GM12892 (cell line): Measurements from ENCODE around the gene TRMT44.

Source experiments
- POLR2A ChIP-seq: IDR thresholded peaks from 2 replicates; pipeline ENCODE4 v1.6.1; 2011; ENCODE audit warnings: low read depth, low read length, control low read depth
- POLR2AphosphoS5 ChIP-seq: IDR thresholded peaks from 2 replicates; pipeline ENCODE4 v1.6.1; 2011; ENCODE audit warnings: low read depth, low read length, control low read depth

DNA sequence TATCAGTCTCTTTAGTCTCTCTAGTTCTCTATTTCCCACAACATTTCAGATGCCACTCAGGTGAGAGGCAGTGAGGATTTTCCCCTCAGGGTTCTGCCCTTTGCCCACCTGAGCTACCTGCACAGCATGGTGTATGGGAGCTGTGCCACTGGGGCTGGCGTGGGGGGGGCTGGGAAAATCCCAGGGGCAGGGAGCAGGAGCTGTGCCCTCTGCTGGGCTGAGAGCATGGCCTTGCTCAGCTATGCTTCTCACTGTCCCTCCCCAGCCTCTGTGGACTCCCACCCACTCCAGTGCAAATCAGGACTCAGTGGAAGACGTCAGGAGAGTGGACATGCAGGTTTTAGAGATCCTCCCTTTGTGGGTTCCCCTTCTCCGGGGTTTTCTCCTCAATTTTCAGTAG, 57.2 kb downstream of the TRMT44 start:
- no peak for TF ChIP-seq POLR2AphosphoS5
- no peak for TF ChIP-seq POLR2A
